Cerebellar cortex (tissue), 1 donor: ENCODE measurements around the gene TGFBR3.

Source experiments
- DNase-seq: peaks from one replicate; pipeline ENCODE4 v3.0.0-alpha.2; 2015; ENCODE audit warnings: low spot score

TGFBR3 gene

DNA sequence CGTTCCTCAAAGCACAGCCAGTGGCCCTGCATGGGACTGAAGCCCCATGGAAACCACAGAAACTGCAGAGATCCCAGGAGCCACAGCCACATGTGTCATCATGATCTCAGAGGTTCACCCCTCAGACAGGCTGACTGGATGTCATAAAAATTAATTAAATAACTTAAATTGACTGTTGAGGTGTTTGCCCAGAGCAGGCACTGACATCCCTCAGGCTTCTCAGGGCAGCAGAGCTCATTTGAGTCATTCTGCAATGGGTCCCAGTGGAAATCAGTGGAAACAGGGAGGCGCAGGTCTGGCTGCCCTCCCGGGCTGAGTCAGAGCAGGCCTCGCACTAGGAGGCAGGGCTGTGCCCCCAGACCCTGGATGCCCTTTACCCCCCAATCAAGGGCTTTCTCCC is 250.2 kb downstream of the TGFBR3 start:
- DNase-seq, result no peak

DNA sequence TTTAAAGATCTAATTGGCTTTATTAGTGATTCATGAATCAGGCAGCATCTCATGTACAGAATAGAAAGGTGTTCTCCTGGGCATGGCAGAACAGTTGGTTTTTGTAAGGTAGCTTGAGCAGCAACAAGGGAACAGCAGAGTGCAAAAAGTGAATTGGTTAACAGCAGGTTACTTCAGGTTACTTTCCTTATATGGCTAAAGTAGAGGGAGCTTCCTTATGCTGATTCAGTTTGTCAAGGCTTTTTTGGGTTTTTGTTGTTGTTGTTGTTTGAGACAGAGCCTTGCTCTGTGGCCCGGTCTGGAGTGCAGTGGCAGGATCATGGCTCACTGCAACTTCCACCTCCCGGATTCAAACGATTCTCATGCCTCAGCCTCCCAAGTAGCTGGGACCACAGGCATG is 252.5 kb downstream of the TGFBR3 start:
- DNase-seq, result no peak

DNA sequence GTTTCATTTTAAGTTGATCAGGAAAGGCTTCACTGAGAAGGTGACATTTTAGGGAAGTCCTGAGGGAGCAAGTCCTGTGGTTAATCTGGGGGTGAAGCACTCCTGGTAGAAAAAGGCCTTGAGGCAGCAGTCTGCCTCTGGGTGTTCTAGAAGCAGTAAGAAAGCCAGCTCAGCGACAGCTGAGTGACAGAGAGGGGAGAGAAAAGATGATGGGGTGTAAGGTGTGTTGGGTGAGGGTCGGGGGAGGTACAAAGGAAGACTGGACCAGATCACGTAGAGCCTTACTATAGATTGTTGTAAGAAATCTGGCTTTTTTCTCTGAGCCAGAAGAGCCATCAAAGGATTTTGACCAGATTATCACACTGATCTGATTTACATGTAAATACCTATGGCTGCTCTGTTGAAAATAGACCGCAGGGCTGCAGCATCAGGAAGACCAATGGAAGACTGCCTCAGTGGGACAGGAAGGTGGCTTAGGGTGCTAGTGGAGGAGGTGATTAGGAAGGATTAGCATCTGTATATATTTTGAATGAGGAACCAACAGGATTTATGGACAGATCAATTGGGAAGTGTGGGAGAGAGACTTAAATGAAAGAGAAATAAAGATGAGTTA is 254.1 kb downstream of the TGFBR3 start:
- DNase-seq, result no peak

DNA sequence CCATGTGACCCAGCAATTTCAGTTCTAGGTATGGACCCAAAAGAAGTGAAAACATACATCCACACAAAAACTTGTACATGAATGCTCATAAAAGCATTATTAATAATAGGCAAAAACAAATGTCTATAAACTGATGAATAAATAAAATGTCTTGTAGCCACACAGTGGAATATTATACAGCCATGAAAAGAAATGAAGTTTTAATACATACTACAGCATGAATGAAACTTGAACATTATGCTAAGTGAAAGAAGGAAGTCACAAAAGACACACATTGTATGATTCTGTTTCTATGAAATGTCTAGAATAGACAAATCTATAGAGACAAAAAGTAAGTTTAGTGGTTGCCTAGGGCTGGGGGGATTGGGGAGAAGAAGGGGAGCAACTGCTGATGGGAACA is 255.1 kb downstream of the TGFBR3 start:
- no peak for DNase-seq
